A549 treated with AZD9567 at 1 μM for 4 hours (cell line): ENCODE data around the gene C8A. TPM values are rescaled to one million over a fixed set of nuclear protein-coding genes. Genes with fewer than 3 reads are reported as not detected.

Experiments used
- total RNA-seq: library from RNA; stranded (reverse); fragments of 200-300 nt; extraction: Qiagen RNA extraction; gene quantifications from 5 replicates; pipeline ENCODE4 v1.2.3, GENCODE V29; 2022; ENCODE audit not compliant: insufficient read depth

C8A gene
- not detected in 5 replicates for total RNA-seq

GRCh38 chr1:56854521-56855099, at the start of gene C8A:
Gene C8A, plus strand, starts transcription at chr1:56854797. Its CDS starts 105 bp downstream, at chr1:56854902.

GRCh38 chr1:56819387-56819899, 35.2 kb upstream of the C8A start, which contains the start of gene FYB2:
Gene FYB2, minus strand, starts transcription at chr1:56819404. Its CDS starts 114 bp downstream, at chr1:56819290.

GRCh38 chr1:56965916-56966697, 111.5 kb downstream of the C8A start, which contains the start of gene C8B:
Gene C8B, minus strand, starts transcription at chr1:56966015. Its CDS starts 67 bp downstream, at chr1:56965948.

Other genes starting within 250 kb of the C8A start
- gene PRKAA2, start 209.5 kb upstream of the C8A start, total RNA-seq, result 1.6 to 2.5 TPM (median 2.1 TPM) in 5 replicates
- gene FYB2, start 35.4 kb upstream of the C8A start, total RNA-seq, result not detected in 5 replicates
- not detected in 5 replicates for gene C8B, start 111.2 kb downstream of the C8A start, total RNA-seq